ENCODE data around the gene LRRC7. TPM values are rescaled to one million over a fixed set of nuclear protein-coding genes. Genes with fewer than 3 reads are reported as not detected.

LRRC7 gene
- total RNA-seq, 3 donors from 2014 or later = 0.27 TPM; not detected in 2

DNA sequence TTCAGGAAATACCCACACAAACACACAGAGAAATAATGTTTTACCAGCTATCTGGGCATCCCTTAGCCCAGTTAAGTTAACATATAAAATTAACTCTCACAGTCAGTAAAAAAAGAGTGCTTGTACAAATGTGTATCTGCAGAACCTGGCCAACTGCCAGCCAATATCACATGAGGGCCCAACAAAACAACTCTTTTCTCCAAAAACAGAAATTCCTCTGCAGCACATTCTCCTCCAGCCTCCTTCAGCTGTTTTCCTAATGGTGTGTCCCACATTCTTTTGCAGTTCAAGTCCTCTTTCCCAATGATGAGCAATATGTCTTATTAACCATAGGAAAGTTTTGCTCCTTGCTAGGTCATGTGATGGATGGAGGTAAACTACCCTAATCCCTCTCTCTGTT is 75.5 kb downstream of the LRRC7 start:
- Mint-ChIP-seq H3K36me3 (ENCODE audit: insufficient read depth) (no peaks in the 10 kb centered on the region), H3K4me1 (ENCODE audit: low read depth) (no peaks in the 10 kb centered on the region), H3K4me3 (no peak overlapping the region), H3K9me3 (peaks cover 5% of the 10 kb centered on the region), H3K27me3 (ENCODE audit: low read depth) (no peaks in the 10 kb centered on the region)
- ATAC-seq (no peak), DNase-seq (no peak)

DNA sequence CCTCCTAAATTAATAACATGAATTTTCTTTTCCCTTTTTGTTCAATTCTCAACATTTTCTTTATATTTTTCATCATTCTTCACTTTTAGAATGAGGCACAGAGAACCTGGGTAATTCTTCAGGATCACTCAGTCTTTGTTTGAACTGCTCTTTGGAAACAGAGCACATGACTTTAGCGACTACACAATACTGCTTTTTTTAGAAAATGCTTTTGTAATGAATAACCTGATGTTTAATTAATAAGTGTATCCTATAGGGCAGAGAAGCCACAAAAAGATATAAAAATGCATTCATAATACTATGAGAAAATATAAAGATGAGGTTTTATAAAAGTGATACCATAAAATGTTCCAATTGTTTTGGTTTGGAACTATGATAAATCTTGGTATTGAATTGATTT is 77.8 kb downstream of the LRRC7 start:
- ATAC-seq = no peak
- Mint-ChIP-seq H3K9me3 (peaks cover 5% of the 10 kb centered on the region), H3K36me3 (ENCODE audit: insufficient read depth) (no peaks in the 10 kb centered on the region), H3K27me3 (ENCODE audit: low read depth) (no peaks in the 10 kb centered on the region), H3K4me3 (no peak overlapping the region), H3K4me1 (ENCODE audit: low read depth) (no peaks in the 10 kb centered on the region)
- DNase-seq = no peak

DNA sequence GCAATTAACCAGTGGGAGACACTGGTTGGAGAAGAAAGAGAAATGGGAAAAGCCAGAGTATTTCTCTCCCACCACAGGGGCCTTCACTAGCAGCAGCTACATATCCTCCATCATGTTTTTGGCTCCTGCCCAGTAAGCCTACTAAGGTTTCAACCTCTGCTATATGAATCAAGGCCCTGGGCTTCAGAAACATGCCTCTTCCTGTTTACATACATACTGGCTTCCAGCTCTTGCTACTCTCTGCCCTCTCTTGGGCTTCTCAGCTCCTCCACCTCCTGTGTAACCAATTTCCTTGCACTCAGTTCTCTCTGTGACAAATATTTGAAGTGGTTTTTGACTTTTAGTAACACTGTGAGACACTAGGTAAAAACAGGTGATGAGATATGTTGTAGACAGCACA is 80.8 kb downstream of the LRRC7 start:
- Mint-ChIP-seq H3K4me1 (ENCODE audit: low read depth) (no peaks in the 10 kb centered on the region), H3K27me3 (ENCODE audit: low read depth) (no peaks in the 10 kb centered on the region), H3K4me3 (no peak overlapping the region), H3K9me3 (no peaks in the 10 kb centered on the region), H3K36me3 (ENCODE audit: insufficient read depth) (no peaks in the 10 kb centered on the region)
- no peak for DNase-seq
- no peak for ATAC-seq

DNA sequence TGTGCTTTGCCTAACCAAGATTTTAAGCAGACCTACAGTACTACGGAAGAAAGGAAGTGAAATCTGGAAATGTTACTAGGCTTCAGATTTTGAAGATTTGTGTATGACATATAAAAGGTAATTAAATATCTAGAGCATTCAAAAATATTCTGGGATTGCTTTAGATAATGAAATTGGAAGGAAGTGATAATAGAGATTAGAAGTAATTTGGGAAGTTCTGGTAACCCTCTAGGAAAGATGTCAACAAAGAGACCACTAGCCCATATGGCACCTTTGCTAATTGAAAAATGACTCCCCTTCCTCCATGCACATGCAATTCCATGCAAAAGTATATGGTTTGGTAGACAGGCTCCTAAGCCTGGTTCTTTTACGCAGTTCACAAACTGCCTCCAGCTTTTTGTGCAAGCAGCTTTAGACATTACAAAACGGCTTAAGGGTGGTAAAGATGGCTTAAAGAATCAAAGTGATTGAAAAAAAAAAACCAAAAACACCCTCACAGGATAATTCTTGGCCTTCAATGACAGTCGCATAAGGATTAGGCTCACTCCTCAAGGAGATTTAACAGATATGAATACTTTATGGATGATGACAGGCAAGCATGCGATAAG is 81.8 kb downstream of the LRRC7 start:
- Mint-ChIP-seq H3K4me1 (ENCODE audit: low read depth) (no peaks in the 10 kb centered on the region), H3K27me3 (ENCODE audit: low read depth) (no peaks in the 10 kb centered on the region), H3K9me3 (no peaks in the 10 kb centered on the region), H3K4me3 (no peak overlapping the region), H3K36me3 (ENCODE audit: insufficient read depth) (no peaks in the 10 kb centered on the region)
- DNase-seq = no peak
- ATAC-seq = no peak

DNA sequence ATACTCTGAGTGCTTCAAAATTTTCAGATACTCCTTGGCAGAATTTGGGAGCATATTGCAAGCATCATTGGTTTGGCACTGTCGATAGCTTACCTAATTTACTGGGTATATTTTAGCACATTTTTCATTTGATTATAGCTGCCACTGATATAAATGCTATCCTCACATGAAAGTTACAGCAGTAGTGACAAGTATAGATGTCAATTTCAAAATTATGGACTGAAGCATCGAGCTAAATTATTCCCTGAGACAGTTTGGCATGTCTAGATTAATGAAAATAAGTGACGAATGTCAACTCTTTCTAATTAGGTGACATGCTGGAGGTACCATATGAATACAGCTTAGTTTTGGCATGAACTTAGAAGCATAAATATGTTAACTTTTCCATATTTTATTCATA is 83.1 kb downstream of the LRRC7 start:
- Mint-ChIP-seq H3K27me3 (ENCODE audit: low read depth) (no peaks in the 10 kb centered on the region), H3K36me3 (ENCODE audit: insufficient read depth) (no peaks in the 10 kb centered on the region), H3K4me1 (ENCODE audit: low read depth) (no peaks in the 10 kb centered on the region), H3K4me3 (no peak overlapping the region), H3K9me3 (no peaks in the 10 kb centered on the region)
- ATAC-seq (no peak), DNase-seq (no peak)

DNA sequence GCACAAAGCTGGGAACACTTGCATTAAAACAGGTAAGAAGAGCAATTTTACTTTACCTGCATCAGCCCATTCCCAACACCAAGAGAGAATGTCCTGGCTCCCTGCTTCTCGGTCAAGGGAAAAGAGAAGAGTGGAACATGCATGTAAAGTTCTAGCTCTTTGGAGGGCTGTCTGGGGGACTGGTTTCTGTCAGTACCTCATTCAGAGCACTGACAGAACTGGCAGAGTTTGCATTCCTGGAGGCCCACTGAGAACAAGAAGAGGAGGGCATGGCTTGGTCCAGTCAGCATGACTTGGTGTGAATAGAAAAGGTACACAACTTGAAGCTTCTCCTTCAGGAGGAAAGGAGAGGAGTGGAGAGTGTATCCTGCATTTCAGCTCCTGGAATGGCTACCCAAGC is 83.9 kb downstream of the LRRC7 start:
- H3K27me3 Mint-ChIP-seq (ENCODE audit: low read depth) = no peaks in the 10 kb centered on the region
- no peak for DNase-seq
- H3K4me1 Mint-ChIP-seq (ENCODE audit: low read depth) = no peaks in the 10 kb centered on the region
- no peak for ATAC-seq
- H3K36me3 Mint-ChIP-seq (ENCODE audit: insufficient read depth) = no peaks in the 10 kb centered on the region
- no peak overlapping the region for H3K4me3 Mint-ChIP-seq
- no peaks in the 10 kb centered on the region for H3K9me3 Mint-ChIP-seq

DNA sequence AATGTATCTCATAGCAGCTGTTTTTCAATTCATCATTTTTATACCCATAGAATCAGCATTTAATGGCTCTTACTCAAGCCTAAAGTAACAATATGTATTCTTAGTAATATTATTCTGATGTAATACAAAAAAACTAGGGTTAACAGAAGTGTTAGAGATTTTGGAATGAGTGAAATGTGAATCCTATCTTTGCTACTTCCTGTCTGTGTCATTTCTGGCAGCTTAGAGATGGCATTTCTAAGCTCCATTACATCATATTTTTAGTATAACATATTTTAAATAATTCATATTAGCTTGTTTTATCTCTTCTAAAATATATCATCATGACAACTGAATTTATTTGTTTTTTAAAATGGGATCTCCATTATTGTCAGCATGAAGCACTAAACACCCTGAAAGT is 90.2 kb downstream of the LRRC7 start:
- no peak for DNase-seq
- Mint-ChIP-seq H3K36me3 (ENCODE audit: insufficient read depth) (no peaks in the 10 kb centered on the region), H3K4me3 (no peak overlapping the region), H3K4me1 (ENCODE audit: low read depth) (peaks cover 5% of the 10 kb centered on the region), H3K9me3 (peaks cover 16% of the 10 kb centered on the region), H3K27me3 (ENCODE audit: low read depth) (no peaks in the 10 kb centered on the region)
- ATAC-seq = no peak

DNA sequence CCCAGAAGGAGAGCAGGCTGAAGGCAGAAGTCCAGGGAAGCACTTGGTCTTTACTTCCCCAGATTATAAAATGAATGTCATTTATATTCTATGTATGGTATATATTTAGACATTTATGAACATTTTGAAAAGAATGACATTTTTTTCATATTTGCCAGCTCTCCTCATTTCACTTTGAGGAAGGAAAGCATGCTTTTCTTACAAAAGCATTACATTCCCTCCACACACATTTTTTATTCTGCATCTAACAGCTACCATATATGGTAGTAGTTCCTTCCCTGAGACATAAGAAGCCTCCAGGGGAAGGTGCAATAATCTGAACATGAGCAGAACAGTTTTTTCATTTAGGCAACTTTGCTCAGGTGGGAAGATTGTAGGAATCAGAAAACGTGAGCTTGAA is 94.0 kb downstream of the LRRC7 start:
- H3K27me3 Mint-ChIP-seq (ENCODE audit: low read depth) = no peaks in the 10 kb centered on the region
- H3K4me3 Mint-ChIP-seq = no peak overlapping the region
- no peak for DNase-seq
- peaks cover 5% of the 10 kb centered on the region for H3K4me1 Mint-ChIP-seq (ENCODE audit: low read depth)
- no peaks in the 10 kb centered on the region for H3K36me3 Mint-ChIP-seq (ENCODE audit: insufficient read depth)
- H3K9me3 Mint-ChIP-seq = peaks cover 31% of the 10 kb centered on the region
- no peak for ATAC-seq

DNA sequence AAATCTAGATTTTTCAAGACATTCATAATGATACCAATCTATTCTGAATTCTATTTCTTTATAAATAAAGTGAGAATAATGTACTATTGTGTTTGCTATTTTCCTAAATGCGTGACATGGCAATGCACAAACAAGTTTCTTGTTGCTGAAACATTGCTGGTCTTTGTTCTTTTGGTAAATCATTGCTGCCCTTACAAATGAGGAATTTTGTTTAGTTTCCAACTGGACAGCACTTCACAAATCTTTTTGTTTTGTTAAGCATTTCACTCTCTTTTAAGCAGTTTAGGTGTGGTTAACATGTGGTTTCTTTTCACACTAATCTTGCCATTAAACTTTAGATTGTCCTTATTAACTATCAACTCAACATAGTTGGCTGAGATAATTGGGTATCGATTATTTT is 94.6 kb downstream of the LRRC7 start:
- ATAC-seq = no peak
- peaks cover 36% of the 10 kb centered on the region for H3K9me3 Mint-ChIP-seq

DNA sequence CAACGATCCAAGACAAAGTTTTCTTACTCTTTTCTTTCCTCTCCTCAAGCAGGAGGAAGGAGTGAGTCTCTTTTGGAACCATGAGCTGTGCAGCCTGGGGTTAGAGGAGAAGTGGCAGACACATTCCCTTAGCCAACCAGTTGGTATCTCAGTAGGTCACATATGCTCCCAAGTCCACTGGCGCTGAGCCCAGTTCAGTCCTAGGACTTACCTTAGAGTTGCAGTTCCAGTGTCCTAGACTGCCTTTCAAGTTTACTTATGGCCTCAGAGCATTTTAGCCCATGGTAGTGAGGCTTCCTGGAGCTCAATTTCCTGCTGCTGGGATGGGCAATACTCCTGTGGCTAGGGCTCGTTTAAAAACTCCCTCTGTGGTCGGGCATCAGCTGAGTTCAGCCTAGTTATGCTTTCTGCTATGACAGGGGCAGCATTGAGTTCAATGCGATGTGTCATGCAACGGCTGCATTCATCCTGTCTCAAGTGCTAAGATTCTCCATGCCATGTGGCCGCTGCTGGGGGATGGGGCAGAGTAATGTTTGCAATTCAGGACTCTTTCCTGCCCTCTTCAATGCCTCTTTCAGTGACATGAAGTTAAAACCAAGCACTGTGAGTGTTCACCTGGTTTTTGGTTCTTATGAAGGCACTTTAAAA is 103.8 kb downstream of the LRRC7 start:
- DNase-seq = no peak
- Mint-ChIP-seq H3K4me1 (ENCODE audit: low read depth) (no peaks in the 10 kb centered on the region), H3K27me3 (ENCODE audit: low read depth) (no peaks in the 10 kb centered on the region), H3K9me3 (peaks cover 11% of the 10 kb centered on the region), H3K4me3 (no peak overlapping the region), H3K36me3 (ENCODE audit: insufficient read depth) (no peaks in the 10 kb centered on the region)
- no peak for ATAC-seq

More for the DNA sequence above, 94.6 kb downstream of the LRRC7 start:
- H3K36me3 Mint-ChIP-seq (ENCODE audit: insufficient read depth) = no peaks in the 10 kb centered on the region
- DNase-seq = no peak
- no peaks in the 10 kb centered on the region for H3K27me3 Mint-ChIP-seq (ENCODE audit: low read depth)
- no peak overlapping the region for H3K4me3 Mint-ChIP-seq
- H3K4me1 Mint-ChIP-seq (ENCODE audit: low read depth) = peaks cover 5% of the 10 kb centered on the region

DNA sequence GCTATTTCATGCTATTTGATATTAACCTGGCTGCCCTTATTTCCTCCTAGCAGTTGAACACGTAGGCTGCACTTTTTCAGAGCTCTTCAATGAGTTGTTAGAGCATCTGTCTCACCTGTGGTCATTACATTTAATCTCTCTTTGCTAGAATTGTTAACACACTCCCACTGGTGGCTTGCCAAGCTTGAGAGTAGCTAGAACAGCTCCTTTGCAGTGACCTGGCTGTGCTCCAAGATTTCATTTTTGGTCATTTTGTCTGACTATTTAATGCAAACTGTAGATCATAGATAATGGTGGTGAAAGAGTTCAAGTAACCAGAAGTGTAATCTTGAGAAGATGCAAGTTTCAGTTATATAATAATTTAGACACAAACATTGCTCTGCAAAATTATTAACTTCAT is 105.6 kb downstream of the LRRC7 start:
- H3K9me3 Mint-ChIP-seq = no peaks in the 10 kb centered on the region
- ATAC-seq = no peak
- H3K27me3 Mint-ChIP-seq (ENCODE audit: low read depth) = no peaks in the 10 kb centered on the region
- DNase-seq = no peak
- no peaks in the 10 kb centered on the region for H3K36me3 Mint-ChIP-seq (ENCODE audit: insufficient read depth)
- H3K4me3 Mint-ChIP-seq = no peak overlapping the region
- H3K4me1 Mint-ChIP-seq (ENCODE audit: low read depth) = no peaks in the 10 kb centered on the region

DNA sequence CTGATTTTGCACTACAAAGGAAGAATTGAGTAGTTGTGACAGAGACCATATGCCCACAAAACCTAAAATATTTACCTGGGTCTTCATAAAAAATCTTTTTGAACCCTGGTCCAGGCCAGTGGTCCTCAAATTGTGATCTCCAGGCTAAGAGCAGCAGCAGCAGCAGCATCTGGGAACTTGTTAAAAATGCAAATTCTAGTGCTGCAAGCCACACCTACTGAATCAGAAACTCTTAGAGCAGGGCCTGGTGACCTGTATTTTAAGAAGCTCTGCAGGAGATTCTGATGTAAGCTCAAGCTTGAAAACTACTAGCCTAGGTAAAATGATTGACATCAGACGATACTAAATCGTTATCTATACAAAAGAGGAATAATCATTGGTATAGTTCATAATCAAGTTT is 112.2 kb downstream of the LRRC7 start:
- Mint-ChIP-seq H3K4me3 (no peak overlapping the region), H3K36me3 (ENCODE audit: insufficient read depth) (no peaks in the 10 kb centered on the region), H3K27me3 (ENCODE audit: low read depth) (no peaks in the 10 kb centered on the region), H3K4me1 (ENCODE audit: low read depth) (no peaks in the 10 kb centered on the region), H3K9me3 (peaks cover 7% of the 10 kb centered on the region)
- no peak for DNase-seq
- no peak for ATAC-seq

DNA sequence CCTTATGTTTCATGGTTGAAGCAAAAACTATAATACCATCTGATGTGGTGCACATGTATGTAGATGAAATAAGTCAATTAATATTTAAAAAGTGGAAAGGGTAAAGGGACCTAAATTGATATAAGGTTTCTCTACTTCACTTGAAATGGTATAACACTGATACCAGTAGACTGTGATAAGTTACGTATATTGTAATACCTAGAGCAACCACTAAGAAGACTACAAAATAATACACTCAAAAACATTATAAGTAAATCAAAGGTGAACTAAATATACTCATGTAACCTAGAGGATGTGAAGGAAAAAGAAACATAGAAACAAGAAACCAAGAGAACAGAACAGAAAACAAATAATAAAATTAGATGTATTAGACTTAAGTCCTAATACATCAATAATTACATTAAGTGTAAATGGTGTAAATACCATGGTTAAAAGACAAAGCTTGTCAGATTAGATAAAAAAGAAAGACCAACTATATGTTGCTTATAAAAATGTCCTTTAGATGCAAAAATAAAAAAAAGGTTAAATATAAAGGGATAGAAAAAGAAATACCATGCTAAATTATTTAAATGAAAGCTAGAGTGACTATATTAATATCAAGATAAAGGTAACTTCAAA is 118.8 kb downstream of the LRRC7 start:
- Mint-ChIP-seq H3K4me1 (ENCODE audit: low read depth) (no peaks in the 10 kb centered on the region), H3K27me3 (ENCODE audit: low read depth) (no peaks in the 10 kb centered on the region), H3K4me3 (no peak overlapping the region), H3K36me3 (ENCODE audit: insufficient read depth) (no peaks in the 10 kb centered on the region), H3K9me3 (peaks cover 20% of the 10 kb centered on the region)
- no peak for DNase-seq
- no peak for ATAC-seq

DNA sequence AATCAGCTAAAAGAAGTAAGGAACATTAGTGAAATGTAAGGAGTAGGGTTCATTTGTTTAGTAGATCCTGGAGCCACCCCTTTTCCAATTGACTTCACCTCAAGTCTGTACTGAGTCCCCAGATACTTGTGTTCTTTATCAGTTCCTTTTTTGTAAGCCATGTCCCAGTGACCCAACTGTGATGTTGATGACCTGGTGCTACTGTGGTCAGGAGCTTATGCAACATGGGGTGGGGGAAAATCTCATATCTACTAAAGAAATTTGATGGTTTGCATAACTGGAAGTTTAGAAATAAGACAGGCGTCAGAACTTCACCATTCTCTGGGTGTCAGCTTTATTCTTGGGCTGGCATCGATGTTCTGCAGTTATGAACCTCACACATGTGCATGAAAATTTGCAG is 120.5 kb downstream of the LRRC7 start:
- no peak for DNase-seq
- Mint-ChIP-seq H3K4me3 (no peak overlapping the region), H3K36me3 (ENCODE audit: insufficient read depth) (no peaks in the 10 kb centered on the region), H3K9me3 (peaks cover 20% of the 10 kb centered on the region), H3K27me3 (ENCODE audit: low read depth) (no peaks in the 10 kb centered on the region), H3K4me1 (ENCODE audit: low read depth) (no peaks in the 10 kb centered on the region)
- no peak for ATAC-seq

DNA sequence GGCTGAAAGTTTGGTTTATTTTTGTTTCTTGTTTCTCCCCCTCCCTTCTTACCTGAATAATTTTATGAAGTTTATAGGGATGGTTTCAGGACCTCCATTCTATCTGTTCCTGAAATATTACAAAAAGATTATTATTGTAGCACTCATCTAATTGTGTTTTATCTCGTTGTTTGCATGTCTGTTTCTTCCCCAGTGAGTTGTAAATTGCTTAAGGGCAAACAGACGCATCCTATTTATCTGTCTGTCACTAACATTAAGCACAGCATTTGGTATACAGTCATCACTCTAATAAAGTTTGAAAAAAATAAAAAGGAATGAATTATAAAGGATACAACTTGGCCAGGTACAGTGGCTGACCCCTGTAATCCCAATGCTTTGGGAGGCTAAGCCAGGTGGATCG is 123.5 kb downstream of the LRRC7 start:
- Mint-ChIP-seq H3K27me3 (ENCODE audit: low read depth) (no peaks in the 10 kb centered on the region), H3K9me3 (peaks cover 9% of the 10 kb centered on the region), H3K36me3 (ENCODE audit: insufficient read depth) (no peaks in the 10 kb centered on the region), H3K4me1 (ENCODE audit: low read depth) (no peaks in the 10 kb centered on the region), H3K4me3 (no peak overlapping the region)
- DNase-seq (no peak), ATAC-seq (no peak)

Data from activated T-cell treated with anti-CD3 and anti-CD28 coated beads, Interleukin-2, amount 50 U/mL, for 4 hours (primary cell).